HepG2 (cell line): ENCODE results near the gene TPPP3. TPM values are rescaled to one million over a fixed set of nuclear protein-coding genes. Genes with fewer than 3 reads are reported as not detected.

Experiments
- ATAC-seq: fragments of 200-7000 bp; cut with Tn5 transposase; 3 replicates; pipeline ENCODE4 v1.9.1; 2020; ENCODE audit warnings: mild to moderate bottlenecking, moderate library complexity
- BruUV-seq: library from RNA; stranded (reverse); fragments of 400-500 nt; replicated peaks from 2 replicates; lab custom pipeline; 2021; lab: Mats Ljungman, UMichigan
- CTCF ChIA-PET: fragments of 300-600 bp; formaldehyde crosslinking; extraction: SDS; loops from one replicate; lab custom pipeline; 2021; ENCODE audit warnings: low total read pairs, inconsistent platforms, low intra/inter-chr PET ratio; lab: Yijun Ruan, JAX
- POLR2A ChIA-PET: fragments of 350-600 bp; sonication (Branson Sonifier 250); formaldehyde crosslinking; loops from one replicate; lab custom pipeline; 2020; ENCODE audit warnings: antibody characterized with exemption, inconsistent platforms; lab: Yijun Ruan, JAX
- DNase-seq: peaks from one replicate; pipeline ENCODE4 v3.0.0-alpha.2; 2015; ENCODE audit warnings: low spot score
- FAIRE-seq: peaks from 3 replicates; lab custom pipeline; 2011; peaks lifted over from hg19 to GRCh38; lab: Jason Lieb, UNC
- H2AFZ ChIP-seq: one replicate; pipeline ENCODE4 v1.6.1; 2011; ENCODE audit warnings: low read length, inconsistent platforms
- H3K27ac ChIP-seq: fragments of 300-600 bp; 3 replicates; pipeline ENCODE4 v1.8.0; 2011; ENCODE audit warnings: mixed run types, mild to moderate bottlenecking, mixed read lengths, low read length, inconsistent platforms; ENCODE audit not compliant: insufficient read depth; ENCODE audit errors: extremely low read length
- H3K27me3 ChIP-seq, 2 experiments: fragments of 200-600 bp in 1 of 2; 2 replicates in 1 of 2; 3 replicates in 1 of 2; pipeline versions ENCODE4 v1.6.0 to v1.8.0; 2011; ENCODE audit warnings: low read length in 2 of 2, mild to moderate bottlenecking in 2 of 2, moderate library complexity in 2 of 2, inconsistent platforms in 1 of 2; ENCODE audit not compliant: insufficient read depth in 2 of 2, control insufficient read depth in 1 of 2
- H3K36me3 ChIP-seq, 2 experiments: fragments of 200-600 bp in 1 of 2; replicated peaks in 1 of 2; 2 replicates in 1 of 2; 3 replicates in 1 of 2; pipeline versions ENCODE4 v1.5.1 to v1.8.0; 2011; ENCODE audit warnings: low read length in 2 of 2, inconsistent platforms in 1 of 2; ENCODE audit not compliant: insufficient read depth in 2 of 2, control insufficient read depth in 1 of 2
- H3K4me1 ChIP-seq: 2 replicates; pipeline ENCODE4 v1.5.1; 2012; ENCODE audit warnings: low read length, inconsistent platforms; ENCODE audit not compliant: insufficient read depth
- H3K4me2 ChIP-seq: 2 replicates; pipeline ENCODE4 v1.6.0; 2011; ENCODE audit warnings: low read depth, low read length, inconsistent platforms
- H3K4me3 ChIP-seq, 3 experiments: fragments of 200-600 bp in 1 of 3; sonication (generic), shearing (Covaris generic) in 1 of 3; replicated peaks in 1 of 3; 2 replicates each; pipeline ENCODE4 v1.5.1; 2011 to 2016; ENCODE audit warnings: low read length in 3 of 3, inconsistent platforms in 2 of 3, low read depth in 2 of 3, mild to moderate bottlenecking in 2 of 3, control low read depth in 1 of 3, mixed read lengths in 1 of 3; ENCODE audit not compliant: insufficient read depth in 1 of 3
- H3K79me2 ChIP-seq: one replicate; pipeline ENCODE4 v1.6.1; 2011; ENCODE audit warnings: low read length, inconsistent platforms; ENCODE audit not compliant: insufficient read depth
- H3K9ac ChIP-seq: 2 replicates; pipeline ENCODE4 v1.6.0; 2011; ENCODE audit warnings: mild to moderate bottlenecking, low read depth, low read length, inconsistent platforms; ENCODE audit not compliant: insufficient read depth
- H3K9me3 ChIP-seq: 2 replicates; pipeline ENCODE4 v1.5.1; 2012; ENCODE audit warnings: mild to moderate bottlenecking, low read length
- H4K20me1 ChIP-seq: 2 replicates; pipeline ENCODE4 v1.6.0; 2011; ENCODE audit warnings: inconsistent platforms, mild to moderate bottlenecking, low read length, moderate library complexity; ENCODE audit not compliant: insufficient read depth
- FOXM1 ChIP-seq: sonication (generic); formaldehyde crosslinking; IDR thresholded peaks from 2 replicates; pipeline ENCODE4 v1.5.0; 2020; ENCODE audit warnings: missing genetic modification reagents
- IKZF1 ChIP-seq: fragments of 450-650 bp; IDR thresholded peaks from 2 replicates; pipeline ENCODE4 v1.7.1; 2016
- PHF8 ChIP-seq: sonication (generic); formaldehyde crosslinking; IDR thresholded peaks from 2 replicates; pipeline ENCODE4 v1.5.0; 2020; ENCODE audit warnings: missing genetic modification reagents
- RAD51 ChIP-seq: fragments of 450-650 bp; IDR thresholded peaks from 2 replicates; pipeline ENCODE4 v1.6.1; 2016; ENCODE audit warnings: borderline replicate concordance
- RBM39 ChIP-seq: fragments of 200-400 bp; formaldehyde crosslinking; IDR thresholded peaks from one replicate; pipeline ENCODE4 v1.6.1; 2018; ENCODE audit warnings: antibody characterized with exemption, mild to moderate bottlenecking, low read depth, low read length; ENCODE audit not compliant: poor library complexity, severe bottlenecking
- ZC3H4 ChIP-seq: sonication (generic); formaldehyde crosslinking; IDR thresholded peaks from 2 replicates; pipeline ENCODE4 v1.4.0; 2020; ENCODE audit warnings: missing genetic modification reagents, borderline replicate concordance
- ZFP82 ChIP-seq: sonication (generic); formaldehyde crosslinking; IDR thresholded peaks from 2 replicates; pipeline ENCODE4 v1.5.1; 2020; ENCODE audit warnings: mild to moderate bottlenecking, missing genetic modification reagents, borderline replicate concordance
- ZNF543 ChIP-seq: sonication (generic); formaldehyde crosslinking; IDR thresholded peaks from 2 replicates; pipeline ENCODE4 v1.4.0; 2020; ENCODE audit warnings: mild to moderate bottlenecking, missing genetic modification reagents
- ZNF788 ChIP-seq: sonication (generic); formaldehyde crosslinking; IDR thresholded peaks from 2 replicates; pipeline ENCODE4 v1.5.0; 2020; ENCODE audit warnings: mild to moderate bottlenecking, missing genetic modification reagents, borderline replicate concordance
- WGBS: methylation state at CpG from one replicate; pipeline ENCODE4 v1.1.6; 2017; ENCODE audit warnings: low lambda C conversion rate; 5-methylcytosine and 5-hydroxymethylcytosine counted together
- in situ Hi-C: cut with HindIII; loops from 2 replicates; pipeline ENCODE4 v1.10.0; 2017; ENCODE audit warnings: low pct_unique_long_range_greater_than_20kb; ENCODE audit not compliant: extremely low pct_ligation_motif_present
- intact Hi-C: fragments of 100-400 bp; cut with micrococcal nuclease; formaldehyde crosslinking; loops from one replicate; pipeline ENCODE4 v1.10.0; 2022; ENCODE audit not compliant: unreplicated experiment
- polyA plus RNA-seq, 8 experiments: library from polyadenylated mRNA; depleted of rRNA in 3 of 8; stranded (reverse) in 7 of 8; unstranded in 1 of 8; fragments of >200 nt; fragmentation: Illumina TruSeq in 4 of 8; extraction: Trizol in 4 of 8; gene quantifications; 2 replicates each; pipeline versions ENCODE4 v1.2.1 to v1.2.3, GENCODE V29; 2011 to 2016; ENCODE audit warnings: low read depth in 4 of 8, missing spikeins in 1 of 8, mixed read lengths in 1 of 8; ENCODE audit not compliant: insufficient read depth in 1 of 8
- total RNA-seq, 5 experiments: library from RNA; depleted of rRNA; stranded (reverse); fragments of >200 nt; fragmentation: Illumina TruSeq; extraction: Trizol; gene quantifications; 2 replicates each; pipeline ENCODE4 v1.2.3, GENCODE V29; 2016; ENCODE audit warnings: low read depth in 1 of 5
- TF ChIP-seq, protein P1 (sequence below): sonication (generic); formaldehyde crosslinking; IDR thresholded peaks from 2 replicates; pipeline ENCODE4 v1.9.0; 2022; ENCODE audit warnings: missing genetic modification reagents, mild to moderate bottlenecking, borderline replicate concordance
- TF ChIP-seq, protein P2 (sequence below): sonication (generic); formaldehyde crosslinking; IDR thresholded peaks from 2 replicates; pipeline ENCODE4 v1.9.0; 2021; ENCODE audit warnings: missing genetic modification reagents, mild to moderate bottlenecking, borderline replicate concordance
- TF ChIP-seq, protein P3 (sequence below): IDR thresholded peaks from 2 replicates; pipeline ENCODE4 v1.6.1; 2018; ENCODE audit warnings: missing genetic modification reagents

TPPP3 gene
- total and polyA plus RNA-seq, 2 of the 13 experiments (the other 11 are each of a cell fraction or from before 2014, with no cell fraction given), result 0.16 to 0.44 TPM

DNA sequence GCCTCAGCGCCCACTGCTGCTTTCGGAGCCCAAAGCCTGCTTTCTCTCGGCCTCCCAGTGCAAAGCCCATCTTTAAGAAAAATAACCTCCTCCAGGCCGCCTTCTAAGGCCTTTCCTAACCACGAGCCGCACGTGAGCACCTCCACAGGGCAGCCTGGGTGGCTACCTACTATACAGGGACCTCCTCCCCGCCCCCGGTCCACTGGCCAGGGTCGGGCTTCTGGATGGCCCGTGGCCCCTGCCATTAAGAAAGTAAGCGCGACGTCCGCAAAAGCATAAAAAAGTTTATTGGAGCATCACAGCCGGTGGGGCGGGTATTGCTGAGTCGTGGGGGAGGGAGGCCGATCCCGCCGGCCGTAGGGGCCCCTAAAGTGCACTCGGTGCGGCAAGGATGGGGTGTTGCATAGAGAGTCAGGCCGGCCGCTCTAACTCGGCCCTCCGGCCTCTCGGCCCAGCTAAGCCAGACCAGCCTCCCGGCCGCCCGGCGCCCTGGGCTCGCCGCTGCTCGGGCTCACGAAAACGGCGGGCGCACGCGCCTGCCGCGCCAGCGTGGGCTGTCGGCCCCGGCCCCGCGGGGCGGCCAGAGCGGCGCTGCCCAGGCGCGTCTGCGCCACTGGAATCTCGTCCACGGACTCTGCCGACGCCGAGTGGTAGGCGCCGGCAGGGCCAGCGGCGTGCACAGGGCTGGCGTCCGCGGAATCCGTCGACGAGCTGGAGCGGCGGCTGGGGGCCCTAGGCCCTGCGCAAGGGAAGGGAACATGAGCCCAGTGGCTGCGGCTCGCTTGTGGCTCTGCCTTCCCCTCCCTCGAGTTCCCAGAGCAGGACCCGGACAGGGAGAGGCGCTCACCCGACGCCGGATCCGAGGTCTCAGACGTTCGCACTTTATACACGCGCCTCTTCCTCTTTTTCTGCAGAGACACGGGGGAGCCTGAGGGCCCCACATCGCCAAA lies 1.1 kb upstream of the TPPP3 start:
- CTCF ChIA-PET, result interaction anchor here (0.9 to 2.5 kb wide), 2 partner anchors 45 to 67 kb away, joined by 3 to 13 read pairs; partner anchors contain the start of genes KCTD19 and LRRC36

DNA sequence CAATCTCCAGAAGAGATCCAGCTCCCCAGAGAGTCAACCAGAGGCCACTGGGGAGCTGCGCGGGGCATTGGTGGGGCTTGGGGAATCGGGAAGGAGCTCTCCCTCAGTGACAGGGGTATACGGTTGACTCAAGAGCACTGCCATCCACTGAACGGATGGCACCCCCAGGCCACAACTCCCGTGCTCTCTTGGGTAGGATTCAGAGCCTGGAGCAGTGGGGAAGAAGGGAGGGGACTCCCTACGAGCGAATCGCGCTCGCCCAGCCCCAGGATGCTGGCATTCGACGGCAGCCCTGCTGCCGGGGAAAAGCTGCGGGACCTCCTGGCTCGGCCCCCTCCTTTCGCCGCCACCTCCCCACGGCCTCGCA lies 473 bp upstream of the TPPP3 start:
- 59% methylated on average over 12 of the region's 20 CpGs for WGBS
- H3K9ac ChIP-seq, result no peak overlapping the region
- in situ Hi-C loops (no loop called here), intact Hi-C loops (loop anchor here (1.0 to 2.0 kb wide), 2 partner anchors 44 to 67 kb away; partner anchors contain the start of genes KCTD19 and LRRC36)
- FAIRE-seq (no peak), DNase-seq (no peak), ATAC-seq (no peak)
- H3K27ac ChIP-seq, result no peak overlapping the region
- CTCF ChIA-PET, result interaction anchor here (0.9 to 2.5 kb wide), 3 partner anchors 45 to 114 kb away, joined by 3 to 13 read pairs (median 4); partner anchors contain the start of genes KCTD19, LRRC36 and PLEKHG4
- POLR2A ChIA-PET, result no interaction called here
- H3K4me2 ChIP-seq, result peak overlapping the region; percentile 56
- peaks cover 44% of the 10 kb centered on the region for H3K4me1 ChIP-seq
- H3K4me3 ChIP-seq, result peak overlapping the region in 1 of 3 experiments; percentile 73; a peak in 2 of 6 replicates
- H3K27me3 ChIP-seq, result peaks cover 4 to 59% of the 10 kb centered on the region in 2 experiments; a peak in 4 of 5 replicates
- no peaks in the 10 kb centered on the region for H4K20me1 ChIP-seq
- no peak overlapping the region for H2AFZ ChIP-seq
- no peaks in the 10 kb centered on the region for H3K79me2 ChIP-seq
- BruUV-seq, result no TSS peak
- H3K9me3 ChIP-seq, result no peaks in the 10 kb centered on the region
- no peaks in the 10 kb centered on the region for H3K36me3 ChIP-seq
- TF ChIP-seq ZNF788 (CRISPR knock-in tag) (0 out of 2 replicates have a peak, but pooled peaks have one; percentile 15), IKZF1 (no peak), ZC3H4 (CRISPR knock-in tag) (no peak), ZNF543 (CRISPR knock-in tag) (no peak), ZFP82 (CRISPR knock-in tag) (no peak), PHF8 (CRISPR knock-in tag) (peak; percentile 17; the same call in 1 of the 2 replicates), RBM39 (no peak), RAD51 (no peak)
- TF ChIP-seq, protein P1, sequence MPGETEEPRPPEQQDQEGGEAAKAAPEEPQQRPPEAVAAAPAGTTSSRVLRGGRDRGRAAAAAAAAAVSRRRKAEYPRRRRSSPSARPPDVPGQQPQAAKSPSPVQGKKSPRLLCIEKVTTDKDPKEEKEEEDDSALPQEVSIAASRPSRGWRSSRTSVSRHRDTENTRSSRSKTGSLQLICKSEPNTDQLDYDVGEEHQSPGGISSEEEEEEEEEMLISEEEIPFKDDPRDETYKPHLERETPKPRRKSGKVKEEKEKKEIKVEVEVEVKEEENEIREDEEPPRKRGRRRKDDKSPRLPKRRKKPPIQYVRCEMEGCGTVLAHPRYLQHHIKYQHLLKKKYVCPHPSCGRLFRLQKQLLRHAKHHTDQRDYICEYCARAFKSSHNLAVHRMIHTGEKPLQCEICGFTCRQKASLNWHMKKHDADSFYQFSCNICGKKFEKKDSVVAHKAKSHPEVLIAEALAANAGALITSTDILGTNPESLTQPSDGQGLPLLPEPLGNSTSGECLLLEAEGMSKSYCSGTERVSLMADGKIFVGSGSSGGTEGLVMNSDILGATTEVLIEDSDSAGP (CRISPR knock-in tag), result 0 out of 2 replicates have a peak, but pooled peaks have one; percentile 15
- TF ChIP-seq, protein P2, sequence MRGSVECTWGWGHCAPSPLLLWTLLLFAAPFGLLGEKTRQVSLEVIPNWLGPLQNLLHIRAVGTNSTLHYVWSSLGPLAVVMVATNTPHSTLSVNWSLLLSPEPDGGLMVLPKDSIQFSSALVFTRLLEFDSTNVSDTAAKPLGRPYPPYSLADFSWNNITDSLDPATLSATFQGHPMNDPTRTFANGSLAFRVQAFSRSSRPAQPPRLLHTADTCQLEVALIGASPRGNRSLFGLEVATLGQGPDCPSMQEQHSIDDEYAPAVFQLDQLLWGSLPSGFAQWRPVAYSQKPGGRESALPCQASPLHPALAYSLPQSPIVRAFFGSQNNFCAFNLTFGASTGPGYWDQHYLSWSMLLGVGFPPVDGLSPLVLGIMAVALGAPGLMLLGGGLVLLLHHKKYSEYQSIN (CRISPR knock-in tag), result no peak
- TF ChIP-seq, protein P3, sequence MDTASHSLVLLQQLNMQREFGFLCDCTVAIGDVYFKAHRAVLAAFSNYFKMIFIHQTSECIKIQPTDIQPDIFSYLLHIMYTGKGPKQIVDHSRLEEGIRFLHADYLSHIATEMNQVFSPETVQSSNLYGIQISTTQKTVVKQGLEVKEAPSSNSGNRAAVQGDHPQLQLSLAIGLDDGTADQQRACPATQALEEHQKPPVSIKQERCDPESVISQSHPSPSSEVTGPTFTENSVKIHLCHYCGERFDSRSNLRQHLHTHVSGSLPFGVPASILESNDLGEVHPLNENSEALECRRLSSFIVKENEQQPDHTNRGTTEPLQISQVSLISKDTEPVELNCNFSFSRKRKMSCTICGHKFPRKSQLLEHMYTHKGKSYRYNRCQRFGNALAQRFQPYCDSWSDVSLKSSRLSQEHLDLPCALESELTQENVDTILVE (CRISPR knock-in tag), result no peak

More for the DNA sequence above, 1.1 kb upstream of the TPPP3 start:
- H3K4me3 ChIP-seq, result no peak overlapping the region
- no TSS peak for BruUV-seq
- DNase-seq (no peak), FAIRE-seq (no peak), ATAC-seq (no peak)
- no peaks in the 10 kb centered on the region for H3K9me3 ChIP-seq
- intact Hi-C loops (no loop called here), in situ Hi-C loops (no loop called here)
- H3K27ac ChIP-seq, result no peak overlapping the region
- H3K9ac ChIP-seq, result no peak overlapping the region
- peaks cover 2 to 53% of the 10 kb centered on the region in 2 experiments; a peak in 4 of 5 replicates for H3K27me3 ChIP-seq
- H3K4me1 ChIP-seq, result peaks cover 44% of the 10 kb centered on the region
- H3K4me2 ChIP-seq, result no peak overlapping the region
- H3K79me2 ChIP-seq, result no peaks in the 10 kb centered on the region
- H4K20me1 ChIP-seq, result no peaks in the 10 kb centered on the region
- H3K36me3 ChIP-seq, result no peaks in the 10 kb centered on the region
- POLR2A ChIA-PET, result no interaction called here
- WGBS, result 86% methylated on average over 84 of the region's 88 CpGs
- H2AFZ ChIP-seq, result no peak overlapping the region
- TF ChIP-seq FOXM1, result no peak
- TF ChIP-seq PHF8 (CRISPR knock-in tag), result 0 out of 2 replicates have a peak, but pooled peaks have one; percentile 8
- TF ChIP-seq, all 625 proteins: peak for 1
